SK-N-SH (cell line): Measurements from ENCODE around the gene SHROOM3. TPM values are rescaled to one million over a fixed set of nuclear protein-coding genes. Genes with fewer than 3 reads are reported as not detected.

Source experiments
- CTCF ChIA-PET: fragments of 300-600, 350-600 bp; formaldehyde crosslinking; extraction: SDS; loops from one replicate; lab custom pipeline; 2021; lab: Yijun Ruan, JAX
- POLR2A ChIA-PET: fragments of 350-600 bp; sonication (Branson Sonifier 250); formaldehyde crosslinking; extraction: SDS; loops from one replicate; lab custom pipeline; 2020; ENCODE audit warnings: antibody characterized with exemption, inconsistent platforms; lab: Yijun Ruan, JAX
- DNase-seq: peaks from one replicate; pipeline ENCODE4 v3.0.0; 2012
- H2AFZ ChIP-seq: fragments of 200-600 bp; sonication (generic); 2 replicates; pipeline ENCODE4 v1.8.1; 2016; ENCODE audit warnings: antibody characterized with exemption, mild to moderate bottlenecking, low read depth
- H3F3A ChIP-seq: fragments of 200-600 bp; sonication (generic); replicated peaks from 2 replicates; pipeline ENCODE3; 2016; ENCODE audit warnings: antibody characterized with exemption, mild to moderate bottlenecking; ENCODE audit not compliant: insufficient read depth
- H3K27ac ChIP-seq, 2 experiments: fragments of 200-500 bp in 1 of 2; fragments of 200-600 bp in 1 of 2; sonication (Bioruptor generic) in 1 of 2; sonication (generic), shearing (Covaris generic) in 1 of 2; 2 replicates each; pipeline versions ENCODE4 v1.5.1 to v1.6.1; 2014 to 2016; ENCODE audit warnings: low read depth in 2 of 2, inconsistent platforms in 1 of 2, low read length in 1 of 2, mild to moderate bottlenecking in 1 of 2, mixed read lengths in 1 of 2
- H3K27me3 ChIP-seq: fragments of 200-600 bp; sonication (generic), shearing (Covaris generic); 2 replicates; pipeline ENCODE4 v1.6.1; 2016; ENCODE audit warnings: mixed run types; ENCODE audit not compliant: insufficient read depth
- H3K36me3 ChIP-seq, 2 experiments: fragments of 200-500 bp in 1 of 2; fragments of 200-600 bp in 1 of 2; sonication (Bioruptor generic) in 1 of 2; sonication (generic) in 1 of 2; replicated peaks in 1 of 2; 2 replicates each; pipeline versions ENCODE3 to v1.5.1; 2014 to 2016; ENCODE audit warnings: low read length in 1 of 2, mild to moderate bottlenecking in 1 of 2; ENCODE audit not compliant: insufficient read depth in 2 of 2, control insufficient read depth in 1 of 2
- H3K4me1 ChIP-seq, 2 experiments: fragments of 200-500 bp in 1 of 2; fragments of 200-600 bp in 1 of 2; sonication (Bioruptor generic) in 1 of 2; sonication (generic), shearing (Covaris generic) in 1 of 2; 2 replicates each; pipeline versions ENCODE4 v1.5.1 to v1.6.1; 2014 to 2016; ENCODE audit warnings: low read depth in 1 of 2, low read length in 1 of 2, mixed run types in 1 of 2; ENCODE audit not compliant: insufficient read depth in 2 of 2, control insufficient read depth in 1 of 2
- H3K4me2 ChIP-seq: fragments of 200-600 bp; sonication (generic), shearing (Covaris generic); 2 replicates; pipeline ENCODE4 v1.6.1; 2017; ENCODE audit warnings: mixed run types
- H3K4me3 ChIP-seq, 2 experiments: fragments of 200-500 bp in 1 of 2; fragments of 200-600 bp in 1 of 2; sonication (Bioruptor generic) in 1 of 2; sonication (generic), shearing (Covaris generic) in 1 of 2; 2 replicates each; pipeline versions ENCODE4 v1.5.1 to v1.8.1; 2014 to 2016; ENCODE audit warnings: low read depth in 2 of 2, inconsistent platforms in 1 of 2, low read length in 1 of 2, mild to moderate bottlenecking in 1 of 2, mixed read lengths in 1 of 2, moderate library complexity in 1 of 2
- H3K79me2 ChIP-seq: fragments of 200-600 bp; sonication (generic); 2 replicates; pipeline ENCODE4 v1.8.1; 2017; ENCODE audit warnings: mild to moderate bottlenecking; ENCODE audit not compliant: insufficient read depth
- H3K9ac ChIP-seq: fragments of 200-600 bp; sonication (generic); 2 replicates; pipeline ENCODE4 v1.6.1; 2017; ENCODE audit warnings: mixed run types
- H3K9me2 ChIP-seq: fragments of 200-600 bp; sonication (generic); 2 replicates; pipeline ENCODE4 v1.6.1; 2017; ENCODE audit warnings: mixed run types
- H3K9me3 ChIP-seq: fragments of 200-600 bp; sonication (generic); 2 replicates; pipeline ENCODE4 v1.6.1; 2017; ENCODE audit warnings: mixed run types, mild to moderate bottlenecking, moderate library complexity
- H4K20me1 ChIP-seq: fragments of 200-600 bp; sonication (generic); 2 replicates; pipeline ENCODE4 v1.6.1; 2017; ENCODE audit warnings: mild to moderate bottlenecking, mixed run types; ENCODE audit not compliant: insufficient read depth
- CHD2 ChIP-seq: fragments of 150-350 bp; IDR thresholded peaks from 2 replicates; pipeline ENCODE4 v1.6.1; 2018; ENCODE audit warnings: low read length; ENCODE audit not compliant: partially characterized antibody
- ELF1 ChIP-seq: IDR thresholded peaks from 2 replicates; pipeline ENCODE4 v1.4.0; 2012
- EP300 ChIP-seq, 2 experiments: IDR thresholded peaks; 2 replicates each; pipeline versions ENCODE4 v1.4.0 to v1.6.1; 2012; ENCODE audit warnings: borderline replicate concordance in 1 of 2, low read depth in 1 of 2, low read length in 1 of 2
- FOSL2 ChIP-seq: IDR thresholded peaks from 2 replicates; pipeline ENCODE4 v1.4.0; 2012; ENCODE audit warnings: low read depth, mild to moderate bottlenecking, moderate library complexity, borderline replicate concordance
- FOXJ3 ChIP-seq: sonication (generic); formaldehyde crosslinking; IDR thresholded peaks from 2 replicates; pipeline ENCODE4 v1.5.1; 2020; ENCODE audit warnings: mild to moderate bottlenecking, missing genetic modification reagents
- MEF2A ChIP-seq: IDR thresholded peaks from 2 replicates; pipeline ENCODE4 v1.4.0; 2012; ENCODE audit warnings: low read depth, borderline replicate concordance
- MXI1 ChIP-seq: IDR thresholded peaks from 2 replicates; pipeline ENCODE4 v1.6.1; 2012; ENCODE audit warnings: mild to moderate bottlenecking, low read depth, low read length, improper control_type of control experiment
- NRF1 ChIP-seq: IDR thresholded peaks from 2 replicates; pipeline ENCODE4 v1.6.1; 2012; ENCODE audit warnings: low read depth, mild to moderate bottlenecking, low read length
- PBX3 ChIP-seq: IDR thresholded peaks from 2 replicates; pipeline ENCODE4; 2012
- RAD21 ChIP-seq: IDR thresholded peaks from 2 replicates; pipeline ENCODE4 v1.6.1; 2012; ENCODE audit warnings: mild to moderate bottlenecking, low read length
- SIN3A ChIP-seq: IDR thresholded peaks from 2 replicates; pipeline ENCODE4 v1.6.1; 2012; ENCODE audit warnings: low read depth, mild to moderate bottlenecking, low read length, moderate library complexity, borderline replicate concordance
- SMC3 ChIP-seq: IDR thresholded peaks from 2 replicates; pipeline ENCODE4 v1.6.1; 2012; ENCODE audit warnings: low read depth, low read length, improper control_type of control experiment
- TCF12 ChIP-seq: IDR thresholded peaks from 2 replicates; pipeline ENCODE4 v1.4.0; 2012
- TEAD4 ChIP-seq: IDR thresholded peaks from 2 replicates; pipeline ENCODE4 v1.4.0; 2012; ENCODE audit warnings: mild to moderate bottlenecking, borderline replicate concordance; ENCODE audit not compliant: insufficient read depth
- USF1 ChIP-seq: IDR thresholded peaks from 2 replicates; pipeline ENCODE4 v1.4.0; 2012; ENCODE audit warnings: low read depth, borderline replicate concordance
- YY1 ChIP-seq: IDR thresholded peaks from 2 replicates; pipeline ENCODE4 v1.4.0; 2012; ENCODE audit warnings: low read depth, mild to moderate bottlenecking
- WGBS: methylation state at CpG from one replicate; pipeline ENCODE4 v1.1.6; 2017; ENCODE audit warnings: low lambda C conversion rate; 5-methylcytosine and 5-hydroxymethylcytosine counted together
- polyA plus RNA-seq, 3 experiments: library from polyadenylated mRNA; depleted of rRNA; stranded (reverse); fragments of >200 nt; gene quantifications; 2 replicates each; pipeline ENCODE4 v1.2.3, GENCODE V29; 2012
- TF ChIP-seq, protein P1 (sequence below): fragments of 150-350 bp; IDR thresholded peaks from 2 replicates; pipeline ENCODE4 v1.6.1; 2016; ENCODE audit warnings: mild to moderate bottlenecking, low read depth, low read length
- TF ChIP-seq, protein P2 (sequence below): IDR thresholded peaks from 2 replicates; pipeline ENCODE4 v1.4.0; 2012; ENCODE audit warnings: low read depth
- TF ChIP-seq, protein P3 (sequence below): IDR thresholded peaks from 2 replicates; pipeline ENCODE4 v1.6.1; 2012; ENCODE audit warnings: mild to moderate bottlenecking, low read depth, low read length, moderate library complexity

The SHROOM3 gene
- polyA plus RNA-seq, 1 of the 3 experiments (the other 2 are of a cell fraction): 4.3 TPM

GRCh38 chr4:76716020-76716419 lies 281.0 kb downstream of the SHROOM3 start:
- H3K27me3 ChIP-seq: no peaks in the 10 kb centered on the region
- H3K9me2 ChIP-seq: no peaks in the 10 kb centered on the region
- no peak overlapping the region for H3K4me2 ChIP-seq
- DNase-seq: no peak
- CTCF ChIA-PET: interaction anchor here (1.7 kb wide), 1 partner anchor 379 kb away, joined by 4 read pairs; no protein-coding TSS in a partner anchor
- peaks cover 23 to 49% of the 10 kb centered on the region in 2 experiments for H3K36me3 ChIP-seq
- H3K9ac ChIP-seq: no peak overlapping the region
- H3K27ac ChIP-seq: no peak overlapping the region
- WGBS: 97% methylated on average over 4 of the region's 4 CpGs
- H3K9me3 ChIP-seq: no peaks in the 10 kb centered on the region
- H3K4me1 ChIP-seq: peaks cover 6% of the 10 kb centered on the region in 2 experiments; a peak in 2 of 4 replicates
- H3F3A ChIP-seq: peaks cover 16% of the 10 kb centered on the region
- POLR2A ChIA-PET: no interaction called here
- TF ChIP-seq, protein P1, sequence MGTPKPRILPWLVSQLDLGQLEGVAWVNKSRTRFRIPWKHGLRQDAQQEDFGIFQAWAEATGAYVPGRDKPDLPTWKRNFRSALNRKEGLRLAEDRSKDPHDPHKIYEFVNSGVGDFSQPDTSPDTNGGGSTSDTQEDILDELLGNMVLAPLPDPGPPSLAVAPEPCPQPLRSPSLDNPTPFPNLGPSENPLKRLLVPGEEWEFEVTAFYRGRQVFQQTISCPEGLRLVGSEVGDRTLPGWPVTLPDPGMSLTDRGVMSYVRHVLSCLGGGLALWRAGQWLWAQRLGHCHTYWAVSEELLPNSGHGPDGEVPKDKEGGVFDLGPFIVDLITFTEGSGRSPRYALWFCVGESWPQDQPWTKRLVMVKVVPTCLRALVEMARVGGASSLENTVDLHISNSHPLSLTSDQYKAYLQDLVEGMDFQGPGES: no peak
- TF ChIP-seq, protein P2, sequence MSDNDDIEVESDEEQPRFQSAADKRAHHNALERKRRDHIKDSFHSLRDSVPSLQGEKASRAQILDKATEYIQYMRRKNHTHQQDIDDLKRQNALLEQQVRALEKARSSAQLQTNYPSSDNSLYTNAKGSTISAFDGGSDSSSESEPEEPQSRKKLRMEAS: no peak
- TF ChIP-seq TEAD4: no peak
- TF ChIP-seq NRF1: no peak
- TF ChIP-seq USF1: no peak
- TF ChIP-seq SIN3A: no peak
- no peak for TF ChIP-seq FOSL2
- TF ChIP-seq YY1: no peak
- no peak for TF ChIP-seq EP300 (IDR thresholded peaks at IDR 0.05; ENCODE audit: borderline replicate concordance in 1 of 2, low read depth in 1 of 2, low read length in 1 of 2)
- no peak for TF ChIP-seq MXI1
- no peak for TF ChIP-seq FOXJ3
- TF ChIP-seq, protein P3, sequence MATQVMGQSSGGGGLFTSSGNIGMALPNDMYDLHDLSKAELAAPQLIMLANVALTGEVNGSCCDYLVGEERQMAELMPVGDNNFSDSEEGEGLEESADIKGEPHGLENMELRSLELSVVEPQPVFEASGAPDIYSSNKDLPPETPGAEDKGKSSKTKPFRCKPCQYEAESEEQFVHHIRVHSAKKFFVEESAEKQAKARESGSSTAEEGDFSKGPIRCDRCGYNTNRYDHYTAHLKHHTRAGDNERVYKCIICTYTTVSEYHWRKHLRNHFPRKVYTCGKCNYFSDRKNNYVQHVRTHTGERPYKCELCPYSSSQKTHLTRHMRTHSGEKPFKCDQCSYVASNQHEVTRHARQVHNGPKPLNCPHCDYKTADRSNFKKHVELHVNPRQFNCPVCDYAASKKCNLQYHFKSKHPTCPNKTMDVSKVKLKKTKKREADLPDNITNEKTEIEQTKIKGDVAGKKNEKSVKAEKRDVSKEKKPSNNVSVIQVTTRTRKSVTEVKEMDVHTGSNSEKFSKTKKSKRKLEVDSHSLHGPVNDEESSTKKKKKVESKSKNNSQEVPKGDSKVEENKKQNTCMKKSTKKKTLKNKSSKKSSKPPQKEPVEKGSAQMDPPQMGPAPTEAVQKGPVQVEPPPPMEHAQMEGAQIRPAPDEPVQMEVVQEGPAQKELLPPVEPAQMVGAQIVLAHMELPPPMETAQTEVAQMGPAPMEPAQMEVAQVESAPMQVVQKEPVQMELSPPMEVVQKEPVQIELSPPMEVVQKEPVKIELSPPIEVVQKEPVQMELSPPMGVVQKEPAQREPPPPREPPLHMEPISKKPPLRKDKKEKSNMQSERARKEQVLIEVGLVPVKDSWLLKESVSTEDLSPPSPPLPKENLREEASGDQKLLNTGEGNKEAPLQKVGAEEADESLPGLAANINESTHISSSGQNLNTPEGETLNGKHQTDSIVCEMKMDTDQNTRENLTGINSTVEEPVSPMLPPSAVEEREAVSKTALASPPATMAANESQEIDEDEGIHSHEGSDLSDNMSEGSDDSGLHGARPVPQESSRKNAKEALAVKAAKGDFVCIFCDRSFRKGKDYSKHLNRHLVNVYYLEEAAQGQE: no peak
- no peak for TF ChIP-seq RAD21
- no peak for TF ChIP-seq TCF12
- no peak for TF ChIP-seq CHD2
- no peak for TF ChIP-seq PBX3
- no peak for TF ChIP-seq ELF1
- TF ChIP-seq SMC3: no peak
- no peak for TF ChIP-seq MEF2A
- no peak overlapping the region for H3K4me3 ChIP-seq
- no peak overlapping the region for H2AFZ ChIP-seq
- no peaks in the 10 kb centered on the region for H4K20me1 ChIP-seq
- H3K79me2 ChIP-seq: peaks cover 73% of the 10 kb centered on the region
